Measurements from ENCODE around the gene TBCK.

The TBCK gene

DNA sequence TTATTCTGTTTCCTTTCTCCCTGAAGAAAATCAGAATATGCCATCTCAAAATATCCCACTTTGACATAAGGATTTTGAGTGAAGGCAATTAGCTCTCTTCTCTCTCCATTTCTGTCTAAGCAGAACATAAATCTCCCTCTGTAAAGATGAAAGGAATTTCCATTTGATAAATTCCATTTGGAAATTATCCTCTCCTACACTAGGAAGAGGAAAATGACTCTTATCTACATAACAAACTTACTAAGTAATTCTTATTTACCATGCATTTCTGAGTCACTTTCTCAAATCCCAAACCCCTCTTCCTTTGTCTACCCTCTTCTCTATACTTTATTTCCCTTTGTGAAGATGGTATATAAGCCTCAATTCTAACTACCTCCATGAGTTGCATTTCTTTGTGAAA lies 11.4 kb downstream of the TBCK start:
- TF ChIP-seq, protein P1, sequence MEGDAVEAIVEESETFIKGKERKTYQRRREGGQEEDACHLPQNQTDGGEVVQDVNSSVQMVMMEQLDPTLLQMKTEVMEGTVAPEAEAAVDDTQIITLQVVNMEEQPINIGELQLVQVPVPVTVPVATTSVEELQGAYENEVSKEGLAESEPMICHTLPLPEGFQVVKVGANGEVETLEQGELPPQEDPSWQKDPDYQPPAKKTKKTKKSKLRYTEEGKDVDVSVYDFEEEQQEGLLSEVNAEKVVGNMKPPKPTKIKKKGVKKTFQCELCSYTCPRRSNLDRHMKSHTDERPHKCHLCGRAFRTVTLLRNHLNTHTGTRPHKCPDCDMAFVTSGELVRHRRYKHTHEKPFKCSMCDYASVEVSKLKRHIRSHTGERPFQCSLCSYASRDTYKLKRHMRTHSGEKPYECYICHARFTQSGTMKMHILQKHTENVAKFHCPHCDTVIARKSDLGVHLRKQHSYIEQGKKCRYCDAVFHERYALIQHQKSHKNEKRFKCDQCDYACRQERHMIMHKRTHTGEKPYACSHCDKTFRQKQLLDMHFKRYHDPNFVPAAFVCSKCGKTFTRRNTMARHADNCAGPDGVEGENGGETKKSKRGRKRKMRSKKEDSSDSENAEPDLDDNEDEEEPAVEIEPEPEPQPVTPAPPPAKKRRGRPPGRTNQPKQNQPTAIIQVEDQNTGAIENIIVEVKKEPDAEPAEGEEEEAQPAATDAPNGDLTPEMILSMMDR (IDR thresholded peaks at IDR 0.05; ENCODE audit: low read depth, low read length) = no peak
- H3K4me3 ChIP-seq (replicated peaks in 1 of 2; ENCODE audit: low read depth in 2 of 2, low read length in 2 of 2) = no peak overlapping the region
- DNase-seq (ENCODE audit: low read depth in 2 of 2) = no peak

DNA sequence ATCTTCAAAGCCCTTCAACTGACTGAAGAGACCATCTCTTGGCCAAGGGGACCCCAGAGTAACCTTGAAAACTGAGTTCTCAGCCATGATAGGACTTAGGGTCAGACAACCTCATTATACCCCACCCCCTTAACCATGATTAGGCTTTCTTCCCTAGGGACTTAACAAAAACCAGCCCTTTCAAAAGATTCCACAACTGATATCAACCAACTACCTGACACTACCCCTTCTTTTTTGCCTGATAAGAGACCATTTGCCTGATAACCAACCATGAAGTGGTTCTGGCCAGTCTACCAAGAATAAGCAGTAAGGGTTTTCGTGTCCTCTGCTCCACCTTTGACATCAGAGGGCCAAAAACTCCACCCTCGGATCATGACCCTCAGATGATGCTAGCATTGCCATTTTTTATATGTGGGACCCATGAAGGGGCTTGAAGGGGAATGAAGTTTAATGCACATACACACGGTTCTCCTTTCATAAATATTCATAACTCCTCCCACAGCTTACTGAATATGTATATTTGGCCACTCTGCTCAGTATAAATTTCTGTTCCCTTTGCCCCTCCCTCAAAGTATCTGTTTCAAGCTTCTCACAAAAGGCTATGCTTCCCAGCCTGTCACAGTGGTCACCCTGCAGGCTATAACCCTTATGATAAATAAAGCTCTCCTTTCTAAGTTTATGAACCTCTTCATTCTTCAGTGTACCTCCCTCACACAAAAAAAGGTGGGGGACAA lies 12.3 kb downstream of the TBCK start:
- no peak overlapping the region for H3K4me3 ChIP-seq (replicated peaks in 1 of 2; ENCODE audit: low read depth in 2 of 2, low read length in 2 of 2)
- DNase-seq (ENCODE audit: low read depth in 2 of 2) = no peak
- TF ChIP-seq, protein P1 (IDR thresholded peaks at IDR 0.05; ENCODE audit: low read depth, low read length) = no peak

DNA sequence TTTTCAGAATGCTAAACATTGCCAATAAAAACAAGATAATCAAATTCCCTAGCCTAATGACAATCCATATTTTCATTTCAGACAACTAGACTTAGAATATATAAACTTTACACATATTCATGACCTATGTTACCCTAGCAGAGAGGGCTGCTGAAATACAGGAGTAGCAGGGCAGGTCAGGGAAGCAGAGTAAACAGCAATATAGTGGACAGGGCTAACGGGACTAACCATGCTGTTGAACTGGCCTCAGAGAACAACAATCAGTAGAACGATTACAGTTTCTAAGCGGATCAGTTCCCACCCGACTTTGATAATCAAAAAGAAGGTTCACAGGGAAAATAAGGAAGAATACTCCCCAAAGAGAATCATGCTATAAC lies 14.0 kb downstream of the TBCK start:
- TF ChIP-seq, protein P1 (IDR thresholded peaks at IDR 0.05; ENCODE audit: low read depth, low read length) = no peak
- no peak for DNase-seq (ENCODE audit: low read depth in 2 of 2)
- H3K4me3 ChIP-seq (replicated peaks in 1 of 2; ENCODE audit: low read depth in 2 of 2, low read length in 2 of 2) = no peak overlapping the region

DNA sequence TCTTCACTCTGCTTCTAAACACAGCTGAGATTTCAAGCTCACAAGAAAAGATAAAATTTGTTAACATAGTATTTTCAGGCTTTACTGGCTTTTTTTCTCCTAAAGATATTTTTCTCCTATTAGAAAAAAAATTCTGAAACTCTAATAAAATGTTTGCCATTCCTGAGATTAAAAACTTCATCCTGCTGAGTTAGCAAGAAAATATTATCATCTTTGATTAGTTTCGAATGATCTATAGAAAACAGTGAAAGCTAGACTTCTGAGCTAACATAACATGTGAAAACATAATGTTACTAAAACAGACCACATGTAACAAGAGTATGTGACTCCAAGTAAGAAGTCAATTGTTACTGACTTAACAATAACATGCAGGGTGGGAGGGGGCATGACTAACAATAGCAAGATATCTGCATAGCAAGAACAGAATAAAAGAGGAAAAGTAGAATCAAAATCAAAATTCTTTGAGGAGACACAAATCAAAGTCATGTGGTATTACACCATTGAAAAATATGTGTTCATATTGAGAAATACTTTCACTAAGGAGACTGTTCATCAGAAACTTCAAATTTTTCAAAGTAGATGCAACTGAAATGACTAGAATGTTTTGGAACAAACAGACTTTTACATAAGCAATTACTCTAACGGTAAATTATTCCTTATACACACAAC lies 14.5 kb downstream of the TBCK start:
- peak; percentile 32 to 64 for DNase-seq (ENCODE audit: low read depth in 2 of 2)
- TF ChIP-seq, protein P1 (IDR thresholded peaks at IDR 0.05; ENCODE audit: low read depth, low read length) = no peak
- no peak overlapping the region for H3K4me3 ChIP-seq (replicated peaks in 1 of 2; ENCODE audit: low read depth in 2 of 2, low read length in 2 of 2)

DNA sequence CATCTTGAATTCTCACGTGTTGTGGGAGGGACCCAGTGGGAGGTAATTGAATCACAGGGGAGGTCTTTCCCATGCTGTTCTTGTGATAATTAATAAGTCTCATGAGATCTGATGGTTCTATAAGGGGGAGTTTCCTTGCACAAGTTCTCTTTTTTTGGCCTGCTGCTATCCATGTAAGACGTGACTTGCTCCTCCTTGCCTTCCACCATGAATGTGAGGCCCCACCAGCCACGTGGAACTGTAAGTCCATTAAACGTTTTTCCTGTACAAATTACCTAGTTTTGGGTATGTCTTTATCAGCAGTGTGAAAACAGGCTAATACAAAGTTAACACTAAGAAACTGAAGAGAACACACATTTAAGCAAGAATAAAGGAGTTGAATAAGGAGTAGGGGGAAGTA lies 16.0 kb downstream of the TBCK start:
- no peak overlapping the region for H3K4me3 ChIP-seq (replicated peaks in 1 of 2; ENCODE audit: low read depth in 2 of 2, low read length in 2 of 2)
- TF ChIP-seq, protein P1 (IDR thresholded peaks at IDR 0.05; ENCODE audit: low read depth, low read length) = no peak
- no peak for DNase-seq (ENCODE audit: low read depth in 2 of 2)

DNA sequence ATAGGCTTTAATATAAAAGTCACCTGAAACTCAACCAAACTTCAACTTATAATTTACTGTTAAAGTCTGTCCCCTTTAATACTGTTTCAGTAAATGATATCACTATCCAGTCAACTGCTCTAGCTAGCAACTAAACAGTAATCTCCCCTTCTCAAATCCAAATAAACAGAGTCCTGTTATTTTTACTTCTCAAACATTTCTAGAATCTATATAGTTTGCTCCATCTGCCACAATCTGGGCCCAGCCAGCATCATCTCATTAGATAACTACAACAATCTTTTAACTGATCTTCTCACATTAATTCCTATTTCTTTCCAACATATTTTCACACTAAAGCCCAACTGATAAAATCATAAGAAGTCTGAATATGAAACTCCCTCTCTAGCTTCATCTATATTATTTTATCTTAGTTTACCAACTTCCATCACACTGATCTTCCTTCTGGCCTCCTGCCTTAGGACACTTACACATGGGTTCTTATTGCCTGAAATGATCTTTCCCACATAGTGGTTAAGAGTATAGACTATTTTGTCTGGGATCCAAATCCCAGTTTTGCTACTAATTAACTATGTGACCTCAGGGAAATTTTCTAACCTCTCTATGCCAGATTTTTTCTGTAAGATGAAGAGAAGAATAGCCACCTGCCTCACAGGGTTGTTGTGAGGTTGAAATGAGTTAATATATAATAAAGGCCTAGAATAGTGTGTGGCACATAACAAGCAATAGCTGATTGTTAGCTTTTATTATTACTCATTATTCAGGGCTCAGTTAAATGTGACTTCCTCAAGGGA lies 18.6 kb downstream of the TBCK start:
- no peak for DNase-seq (ENCODE audit: low read depth in 2 of 2)
- no peak overlapping the region for H3K4me3 ChIP-seq (replicated peaks in 1 of 2; ENCODE audit: low read depth in 2 of 2, low read length in 2 of 2)

More for the DNA sequence above, 18.6 kb downstream of the TBCK start:
- TF ChIP-seq, protein P1 (IDR thresholded peaks at IDR 0.05; ENCODE audit: low read depth, low read length) = no peak
